ENCODE results near the gene PRR29.
"Not testable (repeated sequence)": the region's sequence is repeated elsewhere in the genome, so short reads cannot be mapped to it uniquely, and the experiment has no call there.

The PRR29 gene

DNA sequence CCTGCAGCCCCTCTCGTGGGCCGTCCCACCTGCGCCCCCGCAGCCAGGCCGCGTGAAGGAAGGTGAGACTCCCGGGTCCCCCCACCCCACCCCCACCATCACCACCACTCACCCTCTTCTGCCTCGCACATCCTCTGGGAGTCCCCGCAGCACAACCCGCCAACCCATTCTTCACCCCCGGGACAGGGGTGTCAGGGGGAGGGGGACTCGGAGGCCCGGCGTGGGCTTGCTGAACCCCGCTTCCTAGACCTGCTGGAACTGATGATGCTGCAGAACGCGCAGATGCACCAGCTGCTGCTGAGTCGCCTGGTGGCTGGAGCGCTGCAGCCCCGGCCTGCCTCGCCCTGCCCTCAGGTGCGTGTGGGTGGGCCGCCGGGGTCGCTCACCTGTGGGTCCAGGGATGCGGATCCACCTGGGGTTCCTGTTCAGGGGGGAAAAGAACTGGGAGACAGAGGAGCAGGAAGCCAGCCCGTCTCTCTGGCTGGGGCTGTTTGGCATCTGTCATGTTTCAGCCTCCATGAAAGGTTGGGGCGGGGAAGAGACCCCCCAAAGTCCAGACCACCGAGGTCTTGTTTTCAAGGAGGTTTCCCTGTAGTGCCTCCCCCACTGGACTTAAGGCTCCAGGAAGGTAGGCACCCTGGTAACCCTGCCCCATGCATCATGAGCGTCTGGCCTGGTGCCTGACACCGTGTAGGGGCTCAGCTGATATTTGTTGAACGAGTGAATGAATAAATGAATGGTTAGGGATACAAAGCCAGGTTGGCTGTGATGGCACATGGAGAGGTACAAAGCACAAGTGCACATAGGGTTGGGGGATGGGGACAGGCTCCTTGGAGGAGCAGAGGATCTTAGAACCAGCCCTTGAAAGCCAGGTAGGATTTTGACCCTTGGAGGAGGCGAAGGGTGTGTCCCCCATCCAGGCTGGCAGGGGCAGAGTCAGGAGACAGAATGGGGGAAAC lies 849 bp downstream of the PRR29 start:
- no peak for DNase-seq

DNA sequence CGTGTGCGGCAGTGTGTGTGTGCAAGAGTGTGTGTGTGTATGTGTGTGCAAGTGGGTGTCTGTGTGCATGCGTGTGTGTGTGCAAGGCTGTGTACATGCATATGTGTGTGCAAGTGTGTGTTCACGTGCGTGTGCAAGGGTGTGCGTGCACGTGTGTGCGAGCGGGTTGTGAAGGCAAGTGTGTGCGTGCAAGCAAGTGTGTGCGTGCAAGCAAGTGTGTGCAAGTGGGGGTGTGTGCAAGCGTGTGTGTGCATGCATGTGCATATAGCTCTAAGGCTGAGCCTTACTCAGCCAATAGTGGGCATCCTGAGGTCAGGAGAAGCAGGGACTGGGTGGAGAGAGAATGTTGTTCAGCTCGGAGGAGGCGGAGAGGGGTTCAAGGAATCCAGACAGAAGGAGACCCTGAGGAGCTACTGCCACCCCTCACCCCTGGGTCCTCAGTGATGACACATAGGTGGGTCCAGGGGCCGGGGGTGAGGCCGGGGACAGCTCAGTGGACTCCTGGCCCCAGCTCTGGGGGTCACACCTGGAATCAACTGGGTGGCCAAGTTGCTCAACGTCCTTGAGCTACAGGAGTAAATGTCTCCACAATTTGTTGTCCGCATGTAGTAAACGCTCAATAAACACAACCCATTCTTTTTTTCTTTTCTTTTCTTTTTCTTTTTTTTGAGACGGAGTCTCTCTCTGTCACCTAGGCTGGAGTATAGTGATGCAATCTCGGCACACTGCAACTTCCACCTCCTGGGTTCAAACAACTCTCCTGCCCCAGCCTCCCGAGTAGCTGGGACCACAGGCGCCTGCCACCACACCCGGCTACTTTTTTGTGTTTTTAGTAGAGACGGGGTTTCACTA lies 1.8 kb downstream of the PRR29 start:
- no peak for DNase-seq

DNA sequence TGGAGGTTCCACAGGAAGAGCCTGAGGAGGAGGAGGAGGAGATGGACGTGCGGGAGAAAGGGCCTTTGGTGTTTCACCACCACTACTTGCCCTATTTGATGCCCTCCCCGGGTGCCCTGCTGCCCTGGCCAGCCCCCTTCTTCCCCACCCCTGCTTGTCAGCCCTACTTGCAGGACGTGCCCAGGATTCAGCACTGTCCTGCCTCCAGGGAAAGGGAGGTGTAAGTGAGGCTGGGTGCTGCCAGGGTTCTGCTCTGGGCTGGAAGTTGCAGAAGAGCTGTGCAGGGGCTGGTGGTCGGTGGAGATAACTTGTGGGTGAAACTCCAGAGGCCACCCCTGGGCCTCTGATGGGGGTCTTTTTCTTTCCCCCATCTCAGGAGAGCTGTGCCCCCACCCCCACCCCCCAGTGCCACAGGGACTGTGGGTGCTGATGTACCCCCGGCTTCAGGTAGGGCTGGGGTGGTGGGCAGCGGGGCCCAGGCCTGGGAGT lies 3.0 kb downstream of the PRR29 start:
- no peak for DNase-seq

DNA sequence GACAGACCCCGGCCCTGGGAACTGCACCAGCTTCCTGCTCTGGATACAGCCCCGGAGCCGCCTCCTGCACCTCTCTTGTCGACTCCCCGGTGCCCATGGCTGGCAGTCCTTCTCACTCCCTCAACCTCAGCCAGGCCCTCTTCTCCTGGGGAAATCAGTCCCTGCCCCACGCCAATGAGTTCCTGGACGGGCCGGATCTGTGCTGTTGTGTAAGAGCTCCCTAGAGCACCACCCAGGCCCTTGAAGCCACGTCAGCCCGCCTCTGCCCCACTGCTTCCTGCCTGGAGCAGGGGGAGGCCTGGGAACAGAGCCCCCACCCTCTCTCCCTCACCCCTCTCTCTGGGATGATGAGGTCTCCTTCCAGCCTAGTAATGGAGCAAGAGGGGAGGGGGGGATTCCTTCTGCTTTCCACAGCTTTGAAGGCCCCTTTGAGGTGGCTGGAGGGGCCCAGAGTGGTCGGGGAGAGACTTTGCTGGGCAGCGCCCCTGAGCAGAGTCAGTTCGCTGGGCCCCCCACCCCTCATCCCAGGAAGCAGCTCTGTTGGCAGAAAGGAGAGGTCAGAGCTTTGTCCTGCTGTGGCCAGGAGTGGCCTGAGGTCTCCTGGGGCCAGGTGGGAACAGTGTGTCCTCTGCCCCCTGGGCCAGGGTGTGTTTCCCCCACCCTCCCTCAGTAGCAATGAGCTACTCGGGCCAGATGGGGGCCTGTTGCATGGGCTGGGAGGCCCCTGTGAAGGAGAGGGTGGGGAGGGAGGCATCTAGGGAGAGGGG lies 3.8 kb downstream of the PRR29 start:
- DNase-seq, result no peak

DNA sequence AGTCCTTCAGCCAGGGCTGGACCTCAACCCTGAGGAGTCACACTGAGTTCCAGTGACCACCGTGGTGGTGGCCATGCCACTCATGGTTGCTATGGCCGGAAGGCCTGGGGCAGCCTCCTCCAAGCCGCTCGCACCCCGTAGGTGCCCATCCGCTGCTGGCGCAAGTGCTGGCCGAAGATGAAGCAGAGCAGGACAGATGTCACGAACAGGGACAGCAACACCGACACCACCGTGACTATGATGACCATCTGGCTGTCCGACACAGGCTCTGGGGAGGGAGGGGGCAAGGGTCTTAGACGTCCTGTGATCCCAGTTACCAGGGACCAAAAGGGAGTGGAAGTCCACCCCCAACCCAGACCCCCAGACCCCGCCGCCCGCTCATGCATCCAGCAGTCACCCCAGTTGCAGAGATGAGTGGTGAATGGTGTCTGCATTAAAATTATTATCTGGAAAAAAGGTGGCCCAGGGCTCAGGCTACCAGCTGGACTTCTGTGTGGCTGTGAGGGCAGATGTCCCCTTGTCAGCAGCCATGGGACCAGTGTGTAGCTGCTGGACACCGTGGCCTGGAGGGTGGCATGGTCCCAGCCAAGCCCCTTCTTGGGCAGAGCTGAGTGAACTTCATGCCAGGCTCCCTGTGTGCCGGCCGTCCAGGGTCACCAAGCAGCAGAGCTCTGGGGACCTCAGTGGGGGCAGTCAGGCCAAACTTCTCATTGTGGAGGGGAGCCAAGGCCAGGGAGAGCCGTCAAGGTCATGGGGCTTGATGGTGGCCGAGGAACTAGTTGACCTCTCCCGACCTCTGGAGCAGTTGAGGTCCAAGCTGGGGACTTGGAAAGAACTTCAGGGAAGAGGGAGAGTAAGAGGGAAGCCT lies 4.7 kb downstream of the PRR29 start:
- DNase-seq, result no peak

DNA sequence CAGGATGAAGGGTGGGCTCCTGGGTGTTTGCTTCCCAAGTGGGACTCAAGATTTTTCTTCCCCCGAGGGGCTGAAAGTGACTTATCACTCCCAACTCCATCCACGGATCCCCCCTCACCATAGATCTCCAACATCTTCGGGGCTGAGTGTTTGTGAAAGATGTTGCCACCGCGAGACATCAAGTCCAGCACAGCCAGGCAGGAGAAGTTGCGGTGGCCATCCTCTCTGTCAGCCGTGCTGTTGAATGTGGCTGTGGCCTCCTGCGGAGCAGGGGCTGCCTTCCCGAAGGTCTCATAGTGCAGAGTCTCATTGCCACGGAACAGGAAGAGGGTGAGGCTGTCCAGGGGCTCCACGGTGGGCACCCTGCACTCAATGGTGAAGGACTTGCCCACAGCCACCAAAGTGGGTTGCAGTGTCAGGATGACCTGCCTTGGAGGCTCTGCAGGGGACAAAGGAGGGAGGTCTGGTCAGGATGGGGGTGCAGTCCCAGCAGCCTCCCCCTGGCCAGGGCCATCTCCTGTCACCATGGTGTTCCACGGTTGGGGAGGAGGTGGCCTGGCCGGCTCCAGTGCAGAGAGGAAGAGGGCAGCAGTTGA lies 5.5 kb downstream of the PRR29 start:
- no peak for DNase-seq

DNA sequence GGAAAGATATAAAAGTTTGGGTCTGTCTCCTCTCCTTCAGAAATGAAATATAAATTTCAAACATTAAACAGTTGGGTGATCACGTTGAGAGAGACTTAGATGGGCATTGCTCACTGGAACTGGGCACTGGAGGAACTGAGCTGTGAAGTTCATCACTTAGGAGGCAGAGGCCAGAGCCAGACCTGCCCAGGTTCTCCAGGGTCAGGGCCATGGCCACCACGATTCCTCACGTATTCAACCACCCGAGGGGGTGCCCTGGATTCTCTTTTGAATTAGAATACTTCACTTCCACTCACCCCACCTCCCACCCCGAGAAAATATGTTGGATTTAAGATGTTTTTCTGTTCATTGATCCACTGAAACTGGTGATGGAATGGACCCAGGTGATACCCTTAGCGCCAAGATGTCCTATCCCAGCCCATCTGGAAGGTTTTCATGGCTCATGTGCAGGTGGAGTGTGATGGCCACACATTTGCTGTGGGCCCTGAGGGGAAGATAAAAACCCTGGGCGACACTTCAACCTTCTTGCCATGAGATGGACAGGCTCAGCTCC lies 6.1 kb downstream of the PRR29 start:
- no peak for DNase-seq

DNA sequence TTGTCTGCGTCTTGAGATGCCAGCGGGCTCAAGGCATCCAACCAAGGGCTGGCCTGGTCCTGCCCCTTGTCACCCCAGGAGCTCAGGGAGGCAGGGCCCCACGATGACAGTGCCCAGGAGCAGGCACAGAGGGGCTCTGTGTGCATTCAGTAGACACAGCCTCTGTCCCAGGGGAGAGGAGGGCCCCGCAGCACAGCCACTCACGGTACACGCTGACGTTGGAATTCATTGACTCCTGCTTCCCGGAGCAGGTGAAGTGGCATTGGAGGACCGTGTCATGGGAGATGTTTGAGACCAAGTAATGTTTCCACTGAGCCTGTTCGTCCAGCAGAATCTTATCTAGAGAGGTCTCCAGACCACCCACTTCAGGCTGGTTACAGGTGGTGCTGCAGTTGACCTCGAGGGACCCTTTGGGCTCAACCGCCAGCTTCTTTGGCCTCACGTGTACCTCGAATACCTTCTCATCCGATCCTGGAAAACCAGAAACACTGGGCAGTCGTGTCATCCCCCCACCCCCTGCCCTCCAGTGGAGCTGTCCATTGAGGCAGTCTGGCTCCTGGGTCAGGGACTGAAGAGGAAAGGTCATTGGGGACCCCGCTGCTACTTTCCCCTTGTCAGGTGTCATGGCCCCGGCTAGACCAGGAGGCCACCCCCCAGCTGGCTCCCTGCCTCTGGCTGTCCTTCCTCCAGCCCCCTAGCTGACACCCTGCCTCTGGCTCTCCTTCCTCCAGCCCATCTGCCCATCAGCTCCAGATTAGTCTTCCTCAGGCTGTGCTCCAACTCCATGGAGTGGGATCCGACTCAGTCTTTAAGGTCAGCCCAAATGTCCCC lies 7.0 kb downstream of the PRR29 start:
- DNase-seq, result no peak

DNA sequence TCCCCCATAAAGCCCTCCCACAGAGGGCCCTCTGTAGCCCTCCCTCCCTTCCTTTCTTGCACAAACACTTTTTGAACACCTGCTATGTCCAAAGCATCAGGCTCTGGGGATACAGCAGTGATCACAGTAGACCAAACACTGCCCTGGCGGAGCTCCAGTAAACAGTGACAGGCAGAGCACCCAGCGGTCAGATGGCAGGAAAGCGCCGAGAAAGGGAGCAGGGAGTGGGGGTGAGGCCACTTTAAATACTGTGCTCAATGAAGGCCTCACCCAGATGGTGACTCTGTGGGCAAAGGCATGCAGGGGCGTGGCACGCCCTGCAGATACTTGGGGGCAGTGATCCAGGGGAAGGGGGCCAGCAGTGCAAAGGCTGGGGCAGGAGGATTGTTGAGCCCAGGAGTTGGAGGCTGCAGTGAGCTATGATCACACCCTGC lies 7.6 kb downstream of the PRR29 start:
- DNase-seq, result no peak

DNA sequence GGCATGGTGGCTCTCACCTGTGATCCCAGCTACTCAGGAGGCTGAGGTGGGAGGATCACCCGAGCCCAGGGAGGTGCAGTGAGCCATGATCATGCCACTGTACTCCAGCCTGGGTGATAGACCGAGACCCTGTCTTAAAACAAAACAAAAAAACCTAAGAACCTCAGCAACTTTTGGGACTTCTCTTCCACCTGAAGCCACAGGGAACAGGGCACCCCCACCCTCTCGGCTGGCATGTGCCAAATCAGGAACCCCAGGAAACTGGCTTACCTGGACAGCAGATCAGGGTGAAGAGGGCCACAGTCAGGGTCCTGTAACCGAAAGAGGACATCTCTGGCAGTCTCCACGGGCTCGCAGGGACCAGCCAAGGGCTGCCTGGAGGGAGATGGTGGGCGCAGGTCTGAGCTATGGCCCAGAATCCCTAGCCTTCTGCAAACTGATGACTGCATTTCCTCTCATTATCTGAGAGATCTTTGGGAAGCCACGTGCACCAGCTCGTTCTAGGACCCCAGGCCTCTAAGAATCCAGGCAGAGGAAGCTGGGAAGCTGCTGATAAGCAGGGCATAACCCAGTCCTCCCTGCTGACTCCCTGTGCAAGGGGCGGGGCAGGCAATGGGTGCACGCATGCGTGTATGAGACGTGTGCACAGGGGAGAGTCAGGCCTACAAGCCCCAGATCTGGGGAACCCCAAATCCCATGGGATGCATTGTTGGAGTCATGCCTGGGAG lies 8.4 kb downstream of the PRR29 start:
- DNase-seq, result no peak

DNA sequence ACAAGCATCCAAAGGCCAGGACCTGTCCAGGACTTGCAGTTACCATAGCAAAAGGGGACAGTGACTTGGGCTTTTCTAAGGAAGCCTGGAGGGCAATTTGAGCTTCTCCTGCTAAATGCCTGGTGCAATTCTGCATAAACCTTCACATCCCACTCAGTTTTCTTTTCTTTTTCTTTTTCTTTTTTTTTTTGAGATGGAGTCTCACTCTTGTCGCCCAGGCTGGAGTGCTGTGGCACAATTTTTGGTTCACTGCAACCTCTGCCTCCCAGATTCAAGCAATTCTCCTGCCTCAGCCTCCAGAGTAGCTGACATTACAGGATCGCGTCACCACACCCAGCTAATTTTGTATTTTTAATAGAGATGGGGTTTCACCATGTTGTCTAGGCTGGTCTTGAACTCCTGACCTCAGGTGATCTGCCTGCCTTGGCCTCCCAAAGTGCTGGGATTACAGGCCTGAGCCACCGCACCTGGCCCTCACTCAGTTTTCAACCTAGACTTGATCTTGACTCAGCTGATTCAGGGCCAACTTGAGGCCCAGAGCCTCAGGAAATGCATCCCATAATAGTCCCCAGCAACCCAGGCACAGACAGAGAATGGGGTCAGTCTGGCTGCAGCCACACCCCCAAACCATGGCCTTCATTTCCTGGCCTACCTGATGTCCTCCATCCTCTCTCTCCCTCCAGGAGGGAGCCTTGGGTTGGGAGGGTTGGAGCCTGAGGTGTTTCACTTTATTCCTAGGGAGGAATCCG lies 9.1 kb downstream of the PRR29 start:
- not testable (repeated sequence) for DNase-seq

DNA sequence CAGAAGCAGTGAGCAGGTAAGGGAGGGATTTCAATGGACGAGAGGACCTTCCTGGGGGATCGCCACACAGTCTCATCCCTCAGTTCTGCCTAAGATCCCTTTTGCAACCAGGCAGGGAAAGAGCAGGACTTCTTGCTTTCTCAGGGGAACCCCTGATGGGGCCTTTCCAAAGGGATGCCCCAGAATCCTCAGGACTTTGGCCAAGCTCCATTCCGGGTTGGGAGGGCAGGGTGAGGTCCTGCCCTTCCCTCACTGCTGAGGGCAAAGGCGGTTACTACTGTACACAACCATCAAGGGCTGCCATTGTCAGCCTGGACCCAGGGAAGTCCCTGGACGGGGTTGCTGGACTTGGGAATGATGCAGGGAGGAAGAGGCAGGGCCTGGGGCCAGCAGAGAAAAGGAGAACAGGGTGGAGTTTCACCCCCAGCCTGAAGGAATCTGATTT lies 9.7 kb downstream of the PRR29 start:
- DNase-seq, result no peak

DNA sequence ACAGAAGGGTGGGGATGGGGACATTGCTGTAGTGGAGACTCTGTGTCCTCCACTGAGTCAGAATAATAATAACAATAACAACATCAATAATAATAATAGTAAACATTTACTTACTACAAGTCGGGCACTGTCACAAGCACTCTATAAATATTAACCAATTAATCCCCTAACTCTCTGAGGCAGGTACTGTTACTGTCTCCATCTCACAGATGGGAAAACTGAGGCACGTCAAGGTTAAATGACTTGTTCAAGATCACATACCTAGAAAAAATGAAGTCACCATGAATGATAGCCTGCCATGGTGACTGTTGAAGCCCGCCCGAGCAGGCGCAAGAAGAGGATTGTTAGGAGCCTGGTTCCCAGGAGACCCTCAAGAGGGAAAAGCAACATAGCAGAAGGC lies 10.2 kb downstream of the PRR29 start:
- DNase-seq, result no peak

DNA sequence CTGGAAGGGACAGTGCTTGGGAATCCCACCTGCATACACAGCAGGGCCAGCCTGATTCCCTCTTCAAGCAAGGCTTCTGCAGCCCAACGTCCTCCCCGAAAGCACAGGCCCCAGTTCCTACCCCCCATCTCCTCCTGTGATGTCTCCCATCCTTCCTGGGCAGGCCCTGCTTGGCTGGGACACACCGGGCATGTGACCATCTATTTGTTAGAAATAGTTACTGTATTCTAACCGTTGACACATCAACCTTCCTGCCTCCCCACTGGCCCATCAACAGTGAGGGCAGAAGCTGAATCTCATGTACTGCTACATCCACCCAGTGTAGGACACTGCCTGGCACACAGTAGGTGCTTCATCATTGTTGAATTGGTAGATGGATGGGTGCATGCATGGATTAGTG lies 10.7 kb downstream of the PRR29 start:
- no peak for DNase-seq

DNA sequence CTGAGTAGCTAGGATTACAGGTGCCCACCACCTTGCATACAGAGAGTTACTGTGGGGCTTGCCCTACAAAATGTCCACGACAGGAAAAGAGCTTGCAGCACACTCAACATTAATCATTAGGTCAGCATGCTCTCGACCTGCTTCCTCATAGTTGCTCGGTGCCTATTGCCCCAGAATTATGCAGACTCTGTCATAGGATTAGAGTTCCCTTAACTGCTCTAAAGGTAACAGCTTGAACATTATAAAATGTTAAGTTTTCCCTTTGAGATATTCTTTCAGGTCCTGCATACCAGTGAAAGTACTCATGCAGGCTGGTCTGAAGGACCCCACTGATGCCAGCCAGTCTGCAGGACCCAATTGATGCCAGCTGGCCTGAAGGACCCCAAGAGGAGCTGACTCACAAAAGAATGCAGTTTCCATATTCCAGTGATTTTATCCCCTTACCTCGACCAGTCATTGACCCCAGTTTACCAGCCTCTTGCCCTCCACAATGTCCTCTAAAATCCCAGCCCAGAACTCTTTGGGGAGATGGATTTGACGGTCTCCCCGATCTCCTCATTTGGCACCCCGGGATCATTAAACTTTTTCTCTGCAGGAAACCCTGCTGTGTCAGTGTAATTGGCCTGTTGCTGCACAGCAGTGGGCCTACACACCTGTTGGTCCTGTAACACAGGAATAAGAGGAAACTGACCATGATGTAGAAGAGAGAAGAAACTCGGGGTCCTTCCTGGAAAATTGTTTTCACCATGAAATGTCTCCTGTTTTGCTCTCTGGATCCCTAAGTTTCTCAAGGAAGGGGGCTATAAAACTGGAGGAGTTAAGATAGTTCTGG lies 11.6 kb downstream of the PRR29 start:
- no peak for DNase-seq

DNA sequence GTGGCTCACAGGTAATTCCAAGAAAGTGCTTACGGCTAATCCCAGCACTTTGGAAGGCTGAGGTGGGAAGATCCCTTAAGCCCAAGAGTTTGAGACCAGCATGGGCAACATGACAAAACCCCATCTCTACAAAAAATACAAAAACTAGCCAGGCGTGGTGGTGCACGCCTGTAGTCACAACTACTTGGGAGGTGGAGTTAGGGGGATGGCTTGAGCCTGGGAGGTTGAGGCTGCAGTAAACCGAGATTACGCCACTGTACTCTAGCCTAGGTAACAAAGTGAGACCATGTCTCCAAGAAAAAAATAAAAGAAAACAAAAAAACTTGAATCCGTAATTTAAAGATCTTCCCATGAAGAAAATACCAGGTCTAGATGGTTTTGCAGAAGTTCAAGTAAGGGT lies 17.3 kb downstream of the PRR29 start:
- DNase-seq, result no peak

DNA sequence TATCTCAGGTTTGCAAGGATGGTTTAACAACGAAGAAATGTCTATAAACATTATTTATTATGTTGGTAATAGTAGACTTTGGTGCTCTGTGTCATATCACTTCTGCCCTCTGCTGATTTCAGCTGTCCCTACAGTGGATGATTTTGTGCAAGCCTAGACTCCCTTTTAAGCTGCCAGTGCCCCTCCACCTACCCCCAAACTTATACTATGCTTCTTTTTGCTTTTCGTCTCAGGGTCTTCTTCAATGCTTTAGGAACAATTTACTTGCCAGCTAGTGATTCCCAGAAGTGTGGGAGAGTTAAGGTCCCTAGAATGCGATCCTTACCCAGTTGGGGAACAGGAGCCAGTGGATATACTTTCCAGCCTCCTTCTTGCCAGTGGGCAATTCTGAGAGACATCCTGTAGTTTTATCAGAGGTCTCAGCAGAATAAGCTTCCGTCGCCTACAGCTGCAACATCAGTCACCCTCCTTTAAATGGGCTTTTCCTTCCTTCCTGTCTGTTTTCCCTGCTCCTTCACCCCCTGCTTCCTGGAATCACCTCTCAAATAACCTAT lies 18.2 kb downstream of the PRR29 start:
- no peak for DNase-seq
